GM12892 (cell line): ENCODE data around the gene PLCE1.

Source experiments
- POLR2A ChIP-seq: IDR thresholded peaks from 2 replicates; pipeline ENCODE4 v1.6.1; 2011; ENCODE audit warnings: low read depth, low read length, control low read depth
- POLR2AphosphoS5 ChIP-seq: IDR thresholded peaks from 2 replicates; pipeline ENCODE4 v1.6.1; 2011; ENCODE audit warnings: low read depth, low read length, control low read depth

DNA sequence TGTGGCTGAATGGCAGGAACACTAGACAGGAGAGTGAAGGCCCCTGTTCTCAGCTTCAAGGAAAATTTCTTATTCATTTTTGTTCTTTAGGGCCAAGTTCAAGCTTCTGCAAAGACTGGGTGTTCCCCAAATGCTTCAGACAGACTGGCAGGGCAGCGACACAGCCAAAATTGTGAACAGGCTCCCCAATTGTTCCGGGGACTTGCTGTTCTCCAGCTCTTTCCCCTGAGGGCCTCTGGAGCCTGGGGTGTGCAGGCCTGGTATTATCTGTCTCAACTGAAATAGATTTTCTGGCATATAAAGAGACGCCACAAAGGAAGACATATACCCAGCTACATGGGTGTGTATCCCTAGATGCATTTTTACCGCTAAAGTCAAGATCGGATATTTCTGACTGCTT, 30.3 kb upstream of the PLCE1 start:
- TF ChIP-seq POLR2AphosphoS5 (no peak), POLR2A (no peak)
